Forelimb muscle (tissue), 1 donor: Measurements from ENCODE around the gene GRK2. TPM values are rescaled to one million over a fixed set of nuclear protein-coding genes. Genes with fewer than 3 reads are reported as not detected.
"Not testable (repeated sequence)": the region's sequence is repeated elsewhere in the genome, so short reads cannot be mapped to it uniquely, and the experiment has no call there.

Experiments
- DNase-seq: peaks from one replicate; pipeline ENCODE4 v3.0.0-alpha.2; 2013; ENCODE audit warnings: low read depth
- polyA plus RNA-seq: library from polyadenylated mRNA; unstranded; fragments of 120-200 nt; gene quantifications from one replicate; pipeline ENCODE4 v1.2.1, GENCODE V29; 2013; ENCODE audit not compliant: insufficient read length

GRK2 gene
- polyA plus RNA-seq, result 45.9 TPM

GRCh38 chr11:67266449-67267187, at the start of gene GRK2:
Gene GRK2, plus strand, starts transcription at chr11:67266473. Its CDS starts 227 bp downstream, at chr11:67266700.
- DNase-seq, result no peak

- no peak for DNase-seq
Measured at GRCh38 chr11:67227726-67228125, 38.5 kb upstream of the GRK2 start.

DNA sequence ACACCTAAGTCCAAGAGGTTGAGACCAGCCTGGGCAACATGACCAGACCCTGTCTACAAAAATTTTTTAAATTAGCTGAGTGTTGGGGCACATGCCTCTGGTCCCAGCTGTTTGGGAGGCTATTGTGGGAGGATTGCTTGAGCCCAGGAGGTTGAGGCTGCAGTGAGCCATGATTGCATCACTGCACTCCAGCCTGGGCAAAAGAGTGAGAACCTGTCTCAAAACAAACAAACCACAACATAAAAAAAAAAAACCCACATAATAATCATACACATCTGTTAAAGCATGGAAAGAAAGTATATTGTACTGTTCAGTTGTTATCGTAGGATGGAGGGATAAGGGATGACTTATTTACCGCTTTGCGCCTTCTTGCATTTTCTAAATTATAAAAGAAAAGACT, 35.9 kb upstream of the GRK2 start:
- DNase-seq, result no peak

DNA sequence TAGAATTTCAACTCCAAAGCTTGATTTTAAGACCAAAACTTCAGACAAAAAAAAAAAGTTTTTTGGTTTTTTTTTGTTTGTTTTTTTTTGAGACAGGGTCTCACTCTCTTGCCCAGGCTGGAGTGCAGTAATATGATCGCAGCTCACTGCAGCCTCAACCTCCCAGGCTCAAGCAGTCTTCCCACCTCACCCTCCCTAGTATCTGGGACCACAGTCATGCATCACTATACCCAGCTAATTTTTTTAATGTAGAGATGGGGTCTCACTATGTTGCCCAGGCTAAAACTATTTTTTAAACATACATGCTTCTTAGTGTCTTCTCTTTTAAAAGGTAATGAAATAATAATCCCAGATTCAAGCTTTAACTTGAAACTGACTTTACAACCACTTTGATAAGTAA, 35.4 kb upstream of the GRK2 start:
- no peak for DNase-seq

DNA sequence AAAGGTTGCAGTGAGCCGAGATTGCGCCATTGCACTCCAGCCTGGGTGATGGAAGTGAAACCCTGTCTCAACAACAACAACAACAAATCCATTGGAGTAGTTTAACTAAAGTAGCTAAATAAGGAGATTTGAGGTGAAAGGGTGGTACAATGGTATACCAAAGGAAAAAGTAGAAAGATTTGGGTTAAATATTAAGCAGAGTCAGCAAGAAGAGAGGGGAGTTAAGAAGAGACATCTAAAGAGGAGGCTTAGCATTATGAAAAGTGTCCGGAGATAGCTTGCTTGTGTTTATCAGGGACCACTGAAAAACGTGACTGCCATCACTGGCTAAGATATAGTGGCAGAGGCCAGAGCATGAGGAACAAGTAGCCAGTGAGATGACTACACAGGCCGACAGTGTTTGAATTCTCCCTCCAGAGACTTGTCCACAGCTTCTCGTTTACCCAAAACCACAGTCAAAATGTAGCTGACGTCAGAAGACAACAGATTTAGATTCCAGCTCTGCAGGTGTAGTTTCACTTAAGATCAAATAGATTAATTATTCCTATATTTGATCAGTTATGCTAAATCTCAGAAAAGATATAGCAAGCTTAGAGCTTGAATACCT, 32.6 kb upstream of the GRK2 start:
- no peak for DNase-seq

DNA sequence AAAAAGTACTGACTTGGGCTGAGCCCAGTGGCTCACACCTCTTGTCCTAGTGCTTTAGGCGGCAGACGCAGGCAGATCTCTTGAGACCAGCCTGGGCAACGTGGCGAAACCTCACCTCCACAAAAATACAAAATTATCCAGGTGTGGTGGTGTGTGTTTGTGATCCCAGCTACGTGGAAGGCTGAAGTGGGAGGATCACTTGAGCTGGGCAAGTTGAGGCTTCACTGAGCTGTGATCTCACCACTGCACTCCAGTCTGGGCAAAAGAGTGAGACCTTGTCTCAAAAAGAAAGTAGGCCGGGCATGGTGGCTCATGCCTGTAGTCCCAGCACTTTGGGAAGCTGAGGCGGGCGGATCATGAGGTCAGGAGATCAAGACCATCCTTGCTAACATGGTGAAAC, 31.7 kb upstream of the GRK2 start:
- DNase-seq, result not testable (repeated sequence)

- DNase-seq, result no peak
Measured at GRCh38 chr11:67237574-67237973, 28.7 kb upstream of the GRK2 start.

DNA sequence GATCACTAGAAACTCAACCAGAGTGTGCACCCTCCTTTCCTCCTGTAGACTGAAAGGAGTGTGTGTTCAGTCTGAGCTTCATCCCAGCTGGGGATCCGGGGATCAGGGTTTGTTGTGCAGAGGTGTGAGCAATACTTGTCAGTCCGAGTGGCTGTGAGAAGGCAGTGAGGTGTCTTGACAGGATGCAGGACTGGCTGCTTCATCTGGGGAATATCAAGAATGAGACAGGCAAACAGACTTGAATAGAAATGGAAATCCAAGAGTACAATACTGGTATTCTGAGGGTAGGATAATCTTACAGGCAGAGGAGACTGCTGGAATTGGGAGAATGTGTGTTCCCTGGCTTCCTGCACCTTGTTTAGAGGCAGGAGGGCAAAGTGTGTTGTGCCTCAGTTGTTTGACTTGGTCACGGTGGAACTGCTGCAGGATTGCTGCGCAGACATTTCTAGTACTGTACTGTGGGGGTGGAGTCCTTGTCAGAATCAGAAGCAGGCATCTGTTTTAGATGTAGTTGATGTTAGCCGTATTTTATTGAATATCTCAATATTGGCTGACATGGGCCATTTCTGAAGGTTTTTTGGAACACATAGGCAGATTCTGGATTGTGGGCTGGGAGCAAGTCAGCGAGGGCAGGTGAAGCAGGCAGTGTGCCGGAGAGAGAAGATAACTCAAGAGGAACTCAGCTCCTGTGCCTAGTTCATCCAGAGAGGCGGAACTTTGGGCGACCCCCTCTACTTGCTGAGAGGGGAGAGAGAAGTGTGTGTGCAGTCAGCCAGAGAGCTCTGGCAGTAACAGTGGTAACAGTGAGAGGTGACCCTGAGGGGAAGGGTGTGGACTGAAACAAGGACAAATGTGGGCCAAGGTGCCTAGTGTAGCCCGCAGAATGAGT, 27.1 kb upstream of the GRK2 start:
- DNase-seq, result no peak

- peak; percentile 95 for DNase-seq
Measured at GRCh38 chr11:67239783-67240575, 26.3 kb upstream of the GRK2 start.

GRCh38 chr11:67240576-67241389, 25.5 kb upstream of the GRK2 start:
- DNase-seq, result no peak

DNA sequence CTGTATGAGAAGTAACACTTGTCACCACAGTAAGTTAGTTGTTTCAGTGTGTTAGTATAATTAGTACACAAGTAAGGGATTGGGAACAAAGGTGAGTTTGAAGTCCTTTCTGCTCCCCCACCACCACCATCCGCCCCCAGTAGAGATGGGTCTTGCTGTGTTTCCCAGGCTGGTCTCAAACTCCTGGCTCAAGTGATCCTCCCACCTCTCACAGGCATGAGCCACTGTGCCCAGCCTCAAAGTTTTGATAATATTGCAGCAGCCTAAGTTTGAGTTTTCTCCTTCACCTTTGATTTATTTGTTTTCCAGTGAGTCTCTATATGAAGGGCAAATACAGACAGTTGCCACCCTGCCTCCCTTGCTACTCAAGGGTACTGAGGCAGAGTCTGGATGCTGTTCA, 23.7 kb upstream of the GRK2 start:
- DNase-seq, result no peak

- DNase-seq, result no peak
Measured at GRCh38 chr11:67243051-67243450, 23.2 kb upstream of the GRK2 start.

DNA sequence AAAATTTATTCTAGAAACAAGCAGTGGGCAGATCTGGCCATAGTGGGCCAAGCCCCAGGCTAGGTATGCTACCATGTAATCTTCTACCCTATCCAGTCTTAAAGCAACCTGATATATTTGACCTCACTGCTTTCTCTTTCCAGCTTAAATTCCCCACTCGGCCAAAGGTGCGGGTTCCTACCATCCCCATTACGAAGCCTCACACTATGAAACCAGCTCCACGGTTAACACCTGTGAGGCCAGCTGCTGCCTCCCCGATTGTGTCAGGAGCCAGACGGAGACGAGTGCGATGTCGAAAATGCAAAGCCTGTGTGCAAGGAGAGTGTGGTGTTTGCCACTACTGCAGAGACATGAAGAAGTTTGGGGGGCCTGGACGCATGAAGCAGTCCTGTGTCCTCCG, 21.2 kb upstream of the GRK2 start:
- DNase-seq, result no peak

- DNase-seq, result no peak
Measured at GRCh38 chr11:67247946-67248550, 18.2 kb upstream of the GRK2 start.

GRCh38 chr11:67248653-67249052, 17.6 kb upstream of the GRK2 start:
- DNase-seq, result no peak

DNA sequence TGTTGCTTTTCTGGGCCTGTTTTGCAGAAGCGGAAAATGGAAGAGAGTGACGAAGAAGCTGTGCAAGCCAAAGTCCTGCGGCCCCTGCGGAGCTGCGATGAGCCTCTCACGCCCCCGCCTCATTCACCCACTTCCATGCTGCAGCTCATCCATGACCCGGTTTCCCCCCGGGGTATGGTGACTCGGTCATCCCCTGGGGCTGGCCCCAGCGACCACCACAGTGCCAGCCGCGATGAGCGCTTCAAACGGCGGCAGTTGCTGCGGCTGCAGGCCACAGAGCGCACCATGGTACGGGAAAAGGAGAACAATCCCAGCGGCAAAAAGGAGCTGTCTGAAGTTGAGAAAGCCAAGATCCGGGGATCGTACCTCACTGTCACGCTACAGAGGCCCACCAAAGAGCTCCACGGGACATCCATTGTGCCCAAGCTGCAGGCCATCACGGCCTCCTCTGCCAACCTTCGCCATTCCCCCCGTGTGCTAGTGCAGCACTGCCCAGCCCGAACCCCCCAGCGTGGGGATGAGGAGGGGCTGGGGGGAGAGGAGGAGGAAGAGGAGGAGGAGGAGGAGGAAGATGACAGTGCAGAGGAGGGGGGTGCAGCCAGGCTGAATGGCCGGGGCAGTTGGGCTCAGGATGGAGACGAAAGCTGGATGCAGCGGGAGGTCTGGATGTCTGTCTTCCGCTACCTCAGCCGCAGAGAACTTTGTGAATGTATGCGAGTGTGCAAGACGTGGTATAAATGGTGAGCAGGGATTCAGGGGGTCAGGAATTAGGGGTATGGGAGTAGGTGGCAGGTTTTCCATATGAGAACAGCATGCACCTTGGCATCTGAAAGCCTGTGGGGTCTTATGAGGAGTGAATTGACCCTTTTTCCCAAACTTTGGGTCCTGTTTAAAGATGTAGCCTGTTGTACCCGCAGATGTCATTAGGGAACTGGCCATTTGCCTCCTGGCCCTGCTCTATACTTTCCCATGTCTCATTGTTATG, 15.9 kb upstream of the GRK2 start:
- no peak for DNase-seq

GRCh38 chr11:67251841-67252240, 14.4 kb upstream of the GRK2 start:
- no peak for DNase-seq

DNA sequence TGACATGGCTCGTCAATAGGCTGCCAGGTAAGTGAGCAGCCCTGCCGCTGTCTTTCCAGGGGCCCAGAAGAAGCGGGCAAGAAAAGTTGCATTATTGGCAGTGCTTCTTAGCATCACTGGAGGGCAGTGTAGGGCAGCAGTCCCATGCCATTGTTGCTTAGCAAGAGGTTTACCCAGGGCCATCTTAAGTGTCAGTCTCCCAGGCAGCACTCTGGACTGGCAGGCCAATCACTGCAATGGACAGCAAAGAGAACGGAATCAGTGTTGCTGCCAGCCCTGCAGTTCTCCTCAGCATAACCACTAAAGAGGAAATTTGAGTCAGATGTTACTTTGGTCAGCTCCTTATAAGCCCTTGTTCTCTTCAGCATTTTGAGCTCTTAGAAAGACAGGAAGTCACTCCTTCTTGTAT, 13.4 kb upstream of the GRK2 start:
- no peak for DNase-seq
